M059J (cell line): ENCODE results near the gene SMOC2. TPM values are rescaled to one million over a fixed set of nuclear protein-coding genes. Genes with fewer than 3 reads are reported as not detected.

Source experiments
- DNase-seq: peaks from one replicate; pipeline ENCODE4 v3.0.0-alpha.2; 2012; ENCODE audit warnings: low read depth
- total RNA-seq: library from RNA; depleted of rRNA; stranded (reverse); fragments of >200 nt; shearing (Covaris generic); gene quantifications from 2 replicates; pipeline ENCODE4 v1.2.3, GENCODE V29; 2014

SMOC2 gene
- total RNA-seq, 1 experiment from 2014 or later: 0.47 TPM

DNA sequence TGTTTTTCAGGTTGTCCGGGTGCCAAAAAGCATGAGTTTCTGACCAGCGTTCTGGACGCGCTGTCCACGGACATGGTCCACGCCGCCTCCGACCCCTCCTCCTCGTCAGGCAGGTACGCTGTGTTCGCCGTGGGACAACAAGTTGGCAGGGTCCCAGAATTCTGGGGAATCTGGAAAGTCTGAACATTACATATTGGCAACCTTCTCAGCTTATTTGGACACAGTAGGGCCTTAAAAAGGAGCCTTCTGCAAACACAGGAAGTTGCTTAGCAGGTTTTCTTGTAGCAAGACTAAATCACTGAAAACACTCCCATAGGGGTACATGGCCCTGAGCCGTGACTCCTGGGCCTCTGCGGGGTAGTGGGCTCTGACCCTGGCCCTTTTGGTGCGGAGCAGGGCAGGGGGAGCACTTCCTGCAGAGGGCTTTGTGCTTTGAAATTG is 209.7 kb downstream of the SMOC2 start:
- no peak for DNase-seq

DNA sequence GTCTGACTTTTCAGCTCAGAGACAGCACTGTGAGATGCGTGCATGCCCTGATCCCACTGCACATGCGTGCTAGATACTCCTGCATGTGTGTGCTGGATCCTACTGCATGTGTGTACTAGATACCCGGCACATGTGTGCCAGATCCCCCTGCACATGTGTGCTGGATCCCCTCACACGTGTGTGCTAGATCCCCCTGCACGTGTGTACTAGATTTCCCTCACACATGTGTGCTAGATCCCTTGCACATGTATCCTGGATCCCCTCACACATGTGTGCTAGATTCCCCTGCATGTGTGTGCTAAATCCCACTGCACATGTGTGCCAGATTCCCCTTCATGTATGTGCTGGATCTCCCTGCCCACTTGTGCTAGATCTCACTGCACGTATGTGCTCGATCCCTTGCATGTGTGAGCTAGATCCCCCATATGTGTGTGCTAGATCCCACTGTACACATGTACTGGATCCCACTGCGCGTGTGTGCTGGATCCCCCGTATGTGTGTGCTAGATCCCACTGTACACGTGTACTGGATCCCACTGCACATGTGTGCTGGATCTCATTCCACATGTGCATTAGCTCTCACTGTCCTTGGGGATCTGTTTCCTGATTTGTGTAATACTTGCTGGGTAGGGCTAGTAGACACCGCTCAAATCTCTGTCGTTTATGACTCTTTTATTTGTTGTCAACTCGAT is 214.6 kb downstream of the SMOC2 start:
- DNase-seq: no peak

DNA sequence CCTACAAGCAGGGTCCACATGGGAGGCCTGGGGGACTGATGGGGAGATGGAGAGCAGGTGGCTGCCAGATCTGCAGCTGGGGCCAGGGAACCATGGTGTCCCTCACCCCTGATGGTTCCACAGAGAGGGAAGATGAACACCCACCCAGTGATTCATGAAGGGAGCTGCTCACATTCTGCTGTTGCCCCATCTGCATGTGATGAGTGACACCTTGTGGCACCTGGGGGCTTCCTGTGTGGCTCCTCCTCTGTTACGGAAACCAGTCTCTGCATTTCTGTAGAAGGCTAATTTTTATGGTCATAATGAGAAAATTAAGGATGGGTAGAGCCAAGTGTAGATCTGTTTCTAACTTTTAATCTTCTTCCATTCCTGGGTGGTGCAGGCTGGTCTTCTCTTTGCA is 217.1 kb downstream of the SMOC2 start:
- DNase-seq: no peak

DNA sequence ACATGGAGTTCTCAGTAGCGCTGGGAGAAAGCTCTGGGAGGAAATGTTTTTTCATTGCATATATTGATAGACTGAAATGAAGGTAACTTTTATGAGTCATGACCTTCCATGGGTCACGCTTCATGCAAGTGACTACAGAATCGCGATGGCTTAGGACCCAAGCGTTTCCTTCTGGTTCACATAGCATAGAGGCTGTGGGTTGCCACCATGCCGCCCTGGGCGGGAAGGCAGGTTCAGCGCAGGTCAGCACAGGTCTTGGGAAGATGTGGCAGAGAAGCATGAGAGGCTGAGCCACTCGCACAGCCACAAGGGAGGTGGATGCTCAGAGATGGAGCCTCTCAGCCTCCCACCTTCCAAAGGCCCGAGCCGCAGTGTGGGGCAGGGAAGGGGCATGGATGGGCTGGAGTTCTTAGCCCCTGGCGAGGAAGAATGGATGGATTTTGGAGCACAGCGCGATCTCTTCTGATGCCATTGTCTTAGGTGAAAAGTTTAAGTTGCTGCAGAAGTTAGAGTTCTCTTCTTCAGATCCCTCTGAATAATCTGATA is 219.5 kb downstream of the SMOC2 start:
- DNase-seq: no peak

DNA sequence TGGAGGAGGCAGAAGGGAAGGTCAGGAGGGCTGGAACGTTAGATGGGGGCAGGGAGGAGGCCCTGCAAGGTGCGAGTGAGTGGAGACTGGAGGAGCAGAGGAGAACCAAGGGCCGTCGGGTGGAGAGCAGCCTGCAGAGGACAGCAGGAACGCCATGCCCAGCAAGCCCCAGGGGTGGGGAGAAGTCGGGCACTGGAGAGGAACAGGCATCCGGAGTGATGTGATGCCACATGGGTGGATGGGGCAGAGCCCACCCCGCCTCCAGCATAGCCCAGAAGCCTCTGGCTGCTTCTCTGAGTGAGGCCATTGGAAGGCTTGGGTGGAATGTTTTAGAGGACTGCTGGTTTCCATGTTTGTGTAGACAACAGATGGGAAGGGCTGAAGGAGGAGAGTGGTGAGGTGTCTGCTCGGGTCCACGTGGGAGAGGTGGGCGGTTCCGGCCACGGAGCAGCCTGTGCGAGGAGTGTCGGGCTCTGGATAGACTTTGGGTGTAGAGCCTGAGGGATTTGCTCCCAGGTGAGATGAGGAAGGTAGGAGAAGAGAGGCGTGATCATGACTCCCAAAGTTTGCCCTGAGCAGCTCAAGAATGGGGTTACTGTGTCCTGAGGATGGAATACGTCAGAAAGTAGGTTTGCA is 221.4 kb downstream of the SMOC2 start:
- DNase-seq: no peak

DNA sequence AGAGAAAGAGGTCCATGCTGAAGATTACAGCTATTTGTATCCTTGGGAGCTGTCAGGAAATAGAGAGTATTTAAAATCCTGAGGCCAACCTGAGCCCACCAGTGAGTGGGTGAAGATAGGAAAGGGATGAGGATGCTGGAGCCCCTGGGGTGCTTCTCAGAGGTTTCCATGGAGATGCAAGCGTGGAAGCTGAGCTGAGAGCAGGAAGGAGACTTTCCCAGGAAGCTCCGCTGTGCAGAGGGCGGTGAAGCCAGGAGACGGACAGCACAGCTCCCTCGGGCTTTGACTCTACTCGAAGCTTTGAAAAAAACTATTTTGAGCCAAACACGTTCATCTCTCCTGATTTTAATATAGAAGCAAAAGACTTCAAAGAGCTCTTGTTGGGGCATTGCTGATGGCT is 222.1 kb downstream of the SMOC2 start:
- DNase-seq: no peak

DNA sequence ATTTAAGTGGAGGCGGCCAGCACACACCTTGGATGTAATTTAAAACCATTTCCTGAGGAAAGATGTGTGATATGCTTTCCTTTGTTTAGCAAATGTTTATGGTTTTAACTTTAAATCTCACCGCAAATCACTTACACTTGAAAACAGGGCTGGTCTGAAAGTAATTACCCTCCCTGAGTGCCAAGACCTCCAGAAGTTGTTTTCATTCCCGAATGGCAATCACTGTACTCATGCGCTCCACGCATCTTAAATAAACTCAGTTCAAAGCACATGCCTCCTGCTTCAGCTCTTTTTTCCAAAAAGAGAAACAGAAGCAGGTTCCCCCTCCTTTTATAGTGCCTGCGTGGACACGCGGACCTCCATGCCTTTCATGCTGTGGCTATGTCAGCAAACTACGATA is 224.0 kb downstream of the SMOC2 start:
- no peak for DNase-seq

DNA sequence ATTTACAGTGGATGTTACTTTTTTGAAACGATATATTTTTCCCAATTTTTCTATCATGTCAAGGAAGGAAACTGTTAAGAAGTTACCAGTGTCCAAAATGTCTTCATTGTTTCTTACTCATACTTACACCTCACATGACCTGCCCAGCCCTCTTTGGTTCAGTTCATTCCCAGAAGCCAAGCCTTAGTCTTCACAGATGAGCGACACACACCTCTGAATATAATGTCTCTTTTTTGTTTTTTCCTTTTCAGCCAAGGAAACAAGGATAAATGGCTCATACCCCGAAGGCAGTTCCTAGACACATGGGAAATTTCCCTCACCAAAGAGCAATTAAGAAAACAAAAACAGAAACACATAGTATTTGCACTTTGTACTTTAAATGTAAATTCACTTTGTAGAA is 225.2 kb downstream of the SMOC2 start:
- no peak for DNase-seq

DNA sequence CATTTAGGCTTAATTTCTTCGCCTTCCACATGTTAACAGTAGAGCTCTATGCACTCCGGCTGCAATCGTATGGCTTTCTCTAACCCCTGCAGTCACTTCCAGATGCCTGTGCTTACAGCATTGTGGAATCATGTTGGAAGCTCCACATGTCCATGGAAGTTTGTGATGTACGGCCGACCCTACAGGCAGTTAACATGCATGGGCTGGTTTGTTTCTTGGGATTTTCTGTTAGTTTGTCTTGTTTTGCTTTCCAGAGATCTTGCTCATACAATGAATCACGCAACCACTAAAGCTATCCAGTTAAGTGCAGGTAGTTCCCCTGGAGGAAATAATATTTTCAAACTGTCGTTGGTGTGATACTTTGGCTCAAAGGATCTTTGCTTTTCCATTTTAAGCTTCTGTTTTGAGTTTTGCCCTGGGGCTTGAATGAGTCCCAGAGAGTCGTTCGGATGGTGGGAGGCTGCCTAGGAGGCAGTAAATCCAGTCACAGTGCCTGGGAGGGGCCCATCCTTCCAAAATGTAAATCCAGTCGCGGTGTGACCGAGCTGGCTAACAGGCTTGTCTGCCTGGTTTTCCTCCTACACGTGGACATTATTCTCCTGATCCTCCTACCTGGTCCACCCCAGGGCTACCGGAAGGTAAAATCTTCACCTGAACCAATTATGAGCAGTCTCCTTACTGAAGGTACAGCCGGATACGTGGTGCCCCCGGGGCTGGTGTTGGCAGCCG is 225.9 kb downstream of the SMOC2 start:
- DNase-seq: no peak

DNA sequence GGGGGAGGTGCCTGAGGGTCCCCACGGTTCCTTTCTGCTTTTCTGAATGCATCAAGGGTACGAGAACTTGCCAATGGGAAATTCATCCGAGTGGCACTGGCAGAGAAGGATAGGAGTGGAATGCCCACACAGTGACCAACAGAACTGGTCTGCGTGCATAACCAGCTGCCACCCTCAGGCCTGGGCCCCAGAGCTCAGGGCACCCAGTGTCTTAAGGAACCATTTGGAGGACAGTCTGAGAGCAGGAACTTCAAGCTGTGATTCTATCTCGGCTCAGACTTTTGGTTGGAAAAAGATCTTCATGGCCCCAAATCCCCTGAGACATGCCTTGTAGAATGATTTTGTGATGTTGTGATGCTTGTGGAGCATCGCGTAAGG is 226.4 kb downstream of the SMOC2 start:
- DNase-seq: no peak

DNA sequence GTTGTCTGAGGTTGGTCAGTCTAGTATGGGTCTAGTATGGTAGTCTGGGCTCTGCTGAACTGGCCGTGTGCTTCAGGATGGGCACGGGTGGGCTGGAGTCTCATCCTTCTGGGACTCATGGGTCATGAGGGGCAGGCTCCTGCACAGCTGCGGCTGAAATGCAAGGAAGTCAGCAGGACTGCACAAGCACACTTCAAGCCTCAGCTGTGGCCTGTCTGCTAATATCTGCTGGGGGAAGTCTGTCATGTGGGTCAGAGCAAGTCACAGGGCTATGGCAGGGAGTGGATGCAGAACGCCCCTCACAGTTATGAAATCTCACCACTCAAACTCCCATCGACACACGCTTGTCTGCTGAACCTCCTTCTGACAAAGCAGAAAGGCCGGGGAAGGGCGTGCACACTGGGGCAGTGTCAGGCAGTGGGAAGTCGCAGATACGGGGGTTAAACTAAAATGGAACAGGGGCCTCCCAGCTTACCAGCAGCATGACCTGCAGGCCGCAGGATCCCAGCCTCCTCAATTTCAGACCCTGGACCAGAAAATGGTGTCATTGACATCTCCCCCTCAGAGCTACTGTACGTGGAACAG is 229.5 kb downstream of the SMOC2 start:
- DNase-seq: no peak

DNA sequence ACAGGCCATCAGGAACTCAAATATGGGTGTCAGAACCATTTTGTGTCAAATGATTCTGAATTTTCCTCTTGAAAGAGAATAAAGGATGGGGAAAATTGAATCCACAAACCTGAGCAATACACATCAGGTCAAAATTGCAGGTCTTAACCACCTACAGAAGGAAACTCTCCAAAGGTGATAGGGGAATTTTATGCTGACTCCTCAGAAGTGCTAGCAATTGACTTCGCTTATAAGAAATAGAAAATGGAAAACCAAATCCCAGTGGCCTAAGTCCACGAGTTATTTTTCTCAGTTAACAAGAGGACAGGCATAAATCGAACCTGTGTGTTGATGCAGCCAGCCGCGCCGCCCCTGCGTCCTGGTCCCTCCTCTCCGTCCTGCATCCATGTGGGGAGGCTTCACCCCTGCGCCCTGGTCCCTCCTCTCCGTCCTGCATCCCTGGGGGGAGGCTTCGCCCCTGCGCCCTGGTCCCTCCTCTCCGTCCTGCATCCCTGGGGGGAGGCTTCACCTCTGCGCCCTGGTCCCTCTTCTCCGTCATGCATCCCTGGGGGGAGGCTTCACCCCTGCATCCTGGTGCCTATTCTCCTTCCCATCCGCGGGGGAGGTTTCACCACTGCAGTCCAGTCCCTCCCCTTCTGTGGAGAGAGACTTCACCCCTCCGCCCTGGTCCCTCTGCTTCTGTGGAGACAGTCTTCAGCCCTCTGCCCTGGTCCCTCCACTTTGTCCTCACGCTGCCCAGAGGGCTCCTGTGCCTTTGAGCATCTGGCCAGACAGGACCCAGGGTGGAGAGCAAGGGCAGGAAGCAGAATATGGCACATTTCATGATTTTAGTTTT is 230.3 kb downstream of the SMOC2 start:
- no peak for DNase-seq

DNA sequence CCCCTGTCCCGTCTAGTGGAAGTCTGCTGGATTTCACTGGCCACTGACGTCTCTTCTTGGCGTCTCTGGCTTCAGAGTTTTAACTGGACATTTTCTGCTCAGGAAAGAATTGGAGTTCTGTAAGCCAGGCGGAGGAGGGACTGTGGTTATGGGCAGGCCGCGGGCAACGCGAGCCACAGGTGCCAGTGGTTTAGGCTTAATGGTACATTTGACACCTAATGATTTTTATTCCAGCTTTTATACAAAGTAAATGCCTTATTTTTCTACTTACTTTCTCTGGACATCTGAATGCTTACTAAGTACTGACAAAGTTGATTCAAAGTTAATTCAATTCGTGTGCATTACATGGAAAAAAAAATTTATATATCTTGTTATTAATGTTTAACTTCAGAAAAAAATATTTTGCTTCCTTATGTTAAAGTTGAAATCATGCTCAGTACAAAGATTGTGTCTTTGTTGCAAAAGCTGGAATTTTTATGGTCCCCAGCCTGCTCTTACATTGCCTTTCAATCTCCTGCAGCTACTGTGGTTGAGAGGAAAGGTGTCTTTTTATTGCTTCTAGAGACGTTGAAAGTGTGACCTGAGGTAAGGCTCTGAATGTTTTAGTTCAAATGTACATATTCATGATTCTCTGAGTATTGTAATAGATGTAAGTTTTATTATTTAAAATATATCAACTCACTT is 231.0 kb downstream of the SMOC2 start:
- no peak for DNase-seq

DNA sequence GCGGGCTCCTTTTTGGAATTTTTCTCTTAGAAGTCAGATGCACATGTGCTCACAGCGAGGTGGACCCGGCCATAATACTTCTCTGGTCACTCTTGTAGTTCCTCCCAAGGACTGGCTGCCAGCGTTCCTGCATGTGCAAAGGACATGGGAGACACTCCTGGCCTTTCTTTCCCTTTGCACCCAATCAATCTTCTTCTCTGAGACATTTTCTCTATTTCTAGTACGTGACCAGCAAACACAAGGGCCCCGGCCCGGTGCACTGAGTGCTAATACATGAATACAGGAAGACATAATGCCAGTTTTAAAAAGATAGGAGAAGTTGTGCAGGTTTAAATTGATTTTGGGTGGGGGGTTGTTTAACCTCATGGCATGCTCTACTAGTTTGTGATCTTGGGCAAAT is 233.6 kb downstream of the SMOC2 start:
- DNase-seq: no peak

DNA sequence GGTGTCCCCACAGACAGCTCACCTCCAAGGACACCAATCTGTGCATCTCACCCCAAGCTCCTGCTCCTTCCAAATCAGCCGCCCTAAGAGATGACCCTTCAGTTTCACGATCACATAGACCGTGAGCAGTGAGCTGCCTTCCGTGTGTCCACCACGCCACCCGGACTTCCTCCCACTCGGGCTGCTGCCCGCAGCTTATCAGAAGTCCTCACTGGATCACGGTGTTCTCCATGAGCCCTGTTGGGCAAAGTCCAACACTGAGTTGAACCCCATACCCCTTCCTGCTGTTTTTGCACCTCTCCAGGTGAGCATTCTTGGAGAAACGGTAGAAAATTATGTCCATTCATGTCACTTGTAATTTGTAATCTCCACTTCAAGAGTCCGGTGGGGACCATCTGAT is 234.4 kb downstream of the SMOC2 start:
- no peak for DNase-seq

DNA sequence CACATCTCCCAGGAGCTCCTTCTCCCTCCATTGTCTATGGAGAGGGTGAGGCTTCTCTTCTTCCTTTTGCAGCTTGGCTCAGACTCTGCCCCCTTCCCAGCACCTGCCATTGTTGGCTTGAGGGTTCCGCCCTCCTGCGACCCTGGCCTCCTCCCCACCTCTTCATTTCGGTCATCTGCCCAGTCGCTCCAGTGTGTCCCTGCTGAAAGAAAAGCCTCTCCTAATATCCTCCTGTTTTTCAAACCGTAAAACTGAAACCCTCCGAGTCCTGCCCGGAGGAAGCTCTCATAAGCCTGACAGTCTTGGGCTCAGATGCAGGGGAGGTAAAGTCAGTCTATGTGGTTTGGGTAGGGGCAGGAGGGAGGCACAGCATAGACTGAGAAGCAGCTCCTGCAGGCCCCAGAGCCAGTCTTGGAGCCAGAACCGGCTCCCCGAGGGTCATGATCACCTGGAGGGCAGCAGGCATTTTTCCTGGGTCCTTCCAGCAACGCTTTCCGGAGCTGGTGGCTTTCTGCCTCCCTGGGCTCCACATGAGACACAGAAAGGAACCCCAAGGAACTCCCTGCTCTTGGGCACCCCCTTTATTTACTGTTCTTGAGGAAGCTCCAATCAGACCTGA is 235.1 kb downstream of the SMOC2 start:
- DNase-seq: no peak

DNA sequence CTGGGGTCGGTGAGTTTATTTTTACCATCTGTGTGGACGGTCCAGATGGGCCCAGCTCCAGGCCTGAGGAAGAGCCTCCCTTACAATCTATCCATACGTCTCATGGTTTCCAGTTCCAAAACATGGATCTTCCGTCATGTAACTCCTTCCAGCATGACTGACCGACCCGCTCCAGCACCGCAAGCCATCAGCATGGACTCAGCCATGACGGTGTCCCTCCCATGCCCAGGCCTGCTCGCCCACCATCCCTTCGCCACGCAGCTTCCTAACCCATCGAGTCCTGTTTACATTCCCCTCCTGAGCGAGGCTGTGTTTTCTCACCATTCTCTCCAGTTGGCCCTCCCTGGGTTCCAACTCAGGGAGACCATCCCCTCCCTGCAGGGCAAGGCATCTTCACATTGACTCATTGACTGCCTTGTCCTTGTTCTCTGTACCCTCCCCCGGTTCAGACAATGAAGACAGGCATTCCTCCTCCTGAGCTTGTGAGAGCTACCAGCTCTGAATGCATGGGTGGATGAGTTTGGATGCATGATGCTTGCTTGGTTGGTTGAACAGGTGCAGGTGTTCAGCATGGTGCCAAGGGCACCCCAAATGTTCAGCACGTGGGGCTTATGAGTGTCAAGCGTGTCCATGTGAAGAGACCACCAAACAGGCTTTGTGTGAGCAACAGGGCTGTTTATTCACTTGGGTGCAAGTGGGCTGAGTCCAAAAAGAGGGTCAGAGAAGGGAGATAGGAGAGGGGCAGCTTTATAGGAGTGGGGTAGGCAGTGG is 235.8 kb downstream of the SMOC2 start:
- no peak for DNase-seq

DNA sequence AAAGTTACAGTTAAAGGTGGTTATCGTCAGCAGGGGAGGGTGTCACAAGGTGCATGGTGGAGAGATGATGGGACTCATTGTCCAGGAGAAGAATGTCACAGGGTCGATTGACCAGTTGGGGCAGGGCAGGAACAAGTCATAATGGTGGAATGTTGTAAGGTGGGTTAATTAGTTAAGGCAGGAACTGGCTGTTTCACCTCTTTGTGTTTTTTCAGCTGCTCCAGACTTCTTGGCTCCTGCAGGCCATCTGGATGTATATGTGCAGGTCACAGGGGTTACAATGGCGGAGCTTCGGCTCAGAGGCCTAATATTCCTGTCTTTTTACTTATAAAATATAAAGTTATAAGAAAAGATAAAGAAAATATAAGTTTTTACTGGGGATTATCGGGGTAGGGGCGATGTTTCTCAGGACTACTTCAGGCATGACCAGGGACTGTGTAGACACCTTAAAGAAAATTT is 236.4 kb downstream of the SMOC2 start:
- peak; percentile 5 for DNase-seq

DNA sequence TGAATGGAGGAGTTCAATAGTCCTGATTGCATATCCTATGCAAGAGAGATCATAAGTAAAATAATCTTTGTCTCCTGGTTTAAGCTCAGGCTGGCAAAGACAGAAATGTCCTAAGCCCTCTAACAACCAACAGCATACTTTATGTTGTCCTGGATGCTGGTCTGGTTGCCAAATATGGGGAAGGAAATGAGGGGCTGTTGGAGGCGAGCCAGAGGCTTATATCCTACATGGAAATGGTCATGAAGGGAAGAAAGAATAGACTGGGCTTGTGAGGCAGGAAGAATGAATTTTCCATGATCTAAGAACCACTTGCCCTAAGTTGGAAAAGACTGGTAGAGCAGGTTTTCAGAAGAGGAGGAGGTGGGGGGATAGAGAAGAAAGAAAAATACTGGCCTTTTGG is 237.1 kb downstream of the SMOC2 start:
- DNase-seq: no peak

DNA sequence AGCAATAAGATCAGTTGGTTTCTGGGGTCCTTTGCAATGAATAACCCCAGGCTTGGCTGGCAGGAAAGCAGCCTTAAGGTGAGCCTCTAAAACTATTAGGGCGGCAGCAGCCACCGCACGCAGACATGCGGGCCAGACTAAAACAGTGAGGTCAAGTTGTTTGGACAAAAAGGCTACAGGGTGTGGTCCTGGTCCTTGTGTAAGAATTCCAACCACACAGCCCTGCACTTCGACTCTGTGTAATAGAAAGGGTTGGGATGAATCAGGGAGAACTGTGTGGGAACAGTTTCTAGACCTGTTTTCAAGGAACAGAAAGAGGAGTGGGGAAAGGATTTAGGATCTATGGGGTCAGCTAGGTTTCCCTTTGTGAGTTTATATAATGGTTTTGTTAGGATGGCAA is 237.6 kb downstream of the SMOC2 start:
- no peak for DNase-seq
